ENCODE results near the gene CLCF1.

Gene CLCF1

DNA sequence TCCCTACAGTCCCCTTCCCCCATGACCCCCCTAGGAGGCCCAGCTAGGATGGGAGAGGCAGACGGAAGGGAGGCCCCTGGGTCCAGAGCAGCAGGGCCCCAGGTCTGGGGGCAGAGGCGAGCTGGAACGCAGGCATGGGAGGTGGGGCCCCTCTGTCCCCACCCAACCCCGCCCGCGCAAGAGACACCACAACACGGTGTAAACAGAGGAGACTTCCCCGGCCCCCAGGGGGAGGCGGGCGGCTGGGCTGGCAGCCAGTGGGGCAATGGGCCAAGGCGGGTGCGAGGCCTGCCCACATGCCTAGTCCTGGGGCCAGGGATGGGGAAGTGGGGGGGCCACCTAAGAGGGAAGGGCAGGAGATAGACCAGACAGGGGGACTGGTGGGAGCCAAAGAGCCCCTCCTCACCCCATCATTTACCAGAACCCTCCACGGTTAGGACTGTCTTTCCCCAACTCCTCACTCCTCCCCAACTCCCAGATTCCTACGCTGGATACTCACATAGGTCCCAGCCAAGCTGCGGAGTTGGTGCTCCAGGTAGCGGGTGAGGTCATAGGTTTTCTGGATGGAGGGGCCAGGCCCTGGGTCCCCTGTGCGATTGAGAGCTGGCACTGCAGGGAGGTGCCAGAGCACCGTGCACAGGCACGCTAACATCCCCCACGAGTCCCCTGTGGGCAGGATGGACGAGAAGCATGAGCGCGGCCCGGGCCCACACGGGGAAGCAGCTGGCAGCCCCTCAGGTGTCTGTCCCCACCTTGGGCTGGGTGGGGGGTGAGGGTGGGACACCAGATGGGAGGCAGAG lies 6.2 kb downstream of the CLCF1 start:
- no peak overlapping the region for H3K4me3 ChIP-seq (ENCODE audit: low read depth, low read length)
- TF ChIP-seq, protein P1, sequence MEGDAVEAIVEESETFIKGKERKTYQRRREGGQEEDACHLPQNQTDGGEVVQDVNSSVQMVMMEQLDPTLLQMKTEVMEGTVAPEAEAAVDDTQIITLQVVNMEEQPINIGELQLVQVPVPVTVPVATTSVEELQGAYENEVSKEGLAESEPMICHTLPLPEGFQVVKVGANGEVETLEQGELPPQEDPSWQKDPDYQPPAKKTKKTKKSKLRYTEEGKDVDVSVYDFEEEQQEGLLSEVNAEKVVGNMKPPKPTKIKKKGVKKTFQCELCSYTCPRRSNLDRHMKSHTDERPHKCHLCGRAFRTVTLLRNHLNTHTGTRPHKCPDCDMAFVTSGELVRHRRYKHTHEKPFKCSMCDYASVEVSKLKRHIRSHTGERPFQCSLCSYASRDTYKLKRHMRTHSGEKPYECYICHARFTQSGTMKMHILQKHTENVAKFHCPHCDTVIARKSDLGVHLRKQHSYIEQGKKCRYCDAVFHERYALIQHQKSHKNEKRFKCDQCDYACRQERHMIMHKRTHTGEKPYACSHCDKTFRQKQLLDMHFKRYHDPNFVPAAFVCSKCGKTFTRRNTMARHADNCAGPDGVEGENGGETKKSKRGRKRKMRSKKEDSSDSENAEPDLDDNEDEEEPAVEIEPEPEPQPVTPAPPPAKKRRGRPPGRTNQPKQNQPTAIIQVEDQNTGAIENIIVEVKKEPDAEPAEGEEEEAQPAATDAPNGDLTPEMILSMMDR (IDR thresholded peaks at IDR 0.05; ENCODE audit: low read depth, low read length) = no peak

GRCh38 chr11:67366546-67366945 lies 6.9 kb downstream of the CLCF1 start:
- H3K4me3 ChIP-seq (ENCODE audit: low read depth, low read length) = no peak overlapping the region
- TF ChIP-seq, protein P1 (IDR thresholded peaks at IDR 0.05; ENCODE audit: low read depth, low read length) = no peak

- TF ChIP-seq, protein P1 (IDR thresholded peaks at IDR 0.05; ENCODE audit: low read depth, low read length) = no peak
- no peak overlapping the region for H3K4me3 ChIP-seq (ENCODE audit: low read depth, low read length)
Measured at GRCh38 chr11:67365736-67366444, 7.5 kb downstream of the CLCF1 start.

DNA sequence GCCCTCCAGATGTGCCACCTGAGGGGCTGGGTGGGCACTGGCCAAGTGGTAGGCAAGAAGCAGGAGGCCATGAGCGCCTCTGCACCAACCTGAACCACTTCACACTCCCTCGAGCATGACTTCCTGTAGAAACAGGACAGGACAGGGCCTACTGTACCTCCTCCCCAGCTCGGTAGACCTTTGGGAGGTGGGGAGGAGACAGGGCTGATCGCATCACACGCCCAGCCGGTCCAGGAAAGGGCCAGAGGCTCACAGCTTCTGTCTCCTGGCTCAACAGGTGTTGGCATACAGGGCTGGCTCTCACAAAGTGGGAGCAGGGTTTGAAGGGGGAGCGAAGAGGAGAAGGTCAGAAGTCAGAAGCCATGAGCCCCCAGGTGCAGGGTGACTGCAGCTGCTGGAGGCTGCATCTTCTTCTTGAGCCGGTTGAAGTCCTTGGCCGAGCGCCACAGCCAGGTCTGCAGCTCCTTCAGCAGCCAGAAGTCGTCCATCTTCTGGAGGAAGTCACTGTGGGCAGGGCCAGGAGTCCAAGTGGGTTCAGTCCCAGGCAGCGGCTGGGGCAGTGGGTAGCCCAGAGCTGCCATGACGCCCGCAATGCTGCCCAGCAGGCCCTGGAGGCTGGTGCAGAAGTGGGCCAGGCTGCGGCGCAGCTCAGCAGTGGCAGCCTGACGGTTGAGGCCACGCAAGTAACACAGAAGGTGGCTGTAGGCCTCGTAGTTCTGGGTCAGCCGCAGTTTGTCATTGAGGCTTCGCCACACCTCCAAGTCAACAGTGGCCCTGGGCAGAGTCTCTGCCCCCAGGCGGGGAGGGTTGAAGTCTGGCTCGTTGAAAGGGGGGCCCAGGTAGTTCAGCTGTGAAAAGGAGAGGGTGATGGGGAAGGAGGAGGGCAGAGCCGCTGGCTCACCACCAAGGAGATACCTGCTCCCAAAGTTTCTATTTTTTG lies 8.3 kb downstream of the CLCF1 start:
- H3K4me3 ChIP-seq (ENCODE audit: low read depth, low read length) = no peak overlapping the region
- TF ChIP-seq, protein P1 (IDR thresholded peaks at IDR 0.05; ENCODE audit: low read depth, low read length) = no peak

GRCh38 chr11:67364169-67364568 lies 9.2 kb downstream of the CLCF1 start:
- TF ChIP-seq, protein P1 (IDR thresholded peaks at IDR 0.05; ENCODE audit: low read depth, low read length) = no peak
- H3K4me3 ChIP-seq (ENCODE audit: low read depth, low read length) = no peak overlapping the region

GRCh38 chr11:67357831-67358670 lies 15.3 kb downstream of the CLCF1 start:
- TF ChIP-seq, protein P1 (IDR thresholded peaks at IDR 0.05; ENCODE audit: low read depth, low read length) = no peak
- no peak overlapping the region for H3K4me3 ChIP-seq (ENCODE audit: low read depth, low read length)

All from WI38 (cell line).